ENCODE results near the gene PALB2. TPM values are rescaled to one million over a fixed set of nuclear protein-coding genes. Genes with fewer than 3 reads are reported as not detected.
A peak's percentile ranks its signal among the peaks of the same experiment; 100 is the strongest.

Gene PALB2
- total and polyA plus RNA-seq, 10 of the 15 experiments (the other 5 are each of a cell fraction or from before 2014, with no cell fraction given), result 9.2 to 24.6 (median 17.6) TPM

DNA sequence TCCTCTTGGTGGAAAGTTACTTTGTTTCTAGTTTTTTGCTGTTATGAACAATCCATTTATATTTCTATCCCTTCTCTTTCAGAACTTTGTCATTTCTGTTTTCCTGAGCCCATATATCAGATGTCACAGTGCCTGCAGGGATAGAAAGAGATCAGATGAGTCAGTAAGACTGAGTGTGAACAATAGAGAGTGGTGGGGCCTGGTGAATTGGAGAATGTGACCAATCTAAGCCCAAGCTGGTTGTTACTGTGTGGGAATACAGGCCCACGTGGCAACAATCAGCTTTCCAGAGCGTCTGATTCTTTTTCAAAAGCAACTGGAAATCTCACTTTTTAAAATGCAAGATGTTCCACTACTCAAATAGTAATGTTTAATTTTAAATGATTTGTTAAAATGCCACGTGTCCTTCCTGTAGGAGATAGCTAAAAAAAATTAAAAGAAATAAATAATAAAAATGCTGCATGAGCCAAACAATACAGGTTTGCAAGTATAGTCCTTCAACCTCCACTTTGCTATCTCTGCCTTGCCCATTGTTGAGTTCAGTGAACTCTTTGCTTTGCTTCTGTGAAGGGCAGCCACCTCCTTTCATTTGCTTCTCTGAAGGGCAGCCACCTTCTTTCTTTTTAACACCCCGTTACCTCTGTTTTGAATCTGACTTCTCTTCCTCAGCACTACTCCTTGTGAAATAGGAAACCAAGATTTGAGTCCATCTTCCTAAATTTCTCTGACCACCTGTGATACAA lies 9.7 kb upstream of the PALB2 start:
- WGBS (ENCODE audit: insufficient coverage, insufficient replicate concordance, low lambda C conversion rate, missing lambda C conversion rate), result 71% methylated on average over 4 of the region's 4 CpGs
- RAD21 ChIA-PET (ENCODE audit: unreplicated experiment), result interaction anchor here (0.7 to 2.4 kb wide), 4 partner anchors 10 to 28 kb away, joined by 3 to 6 read pairs (median 4); partner anchors contain the start of genes PALB2 and PLK1

DNA sequence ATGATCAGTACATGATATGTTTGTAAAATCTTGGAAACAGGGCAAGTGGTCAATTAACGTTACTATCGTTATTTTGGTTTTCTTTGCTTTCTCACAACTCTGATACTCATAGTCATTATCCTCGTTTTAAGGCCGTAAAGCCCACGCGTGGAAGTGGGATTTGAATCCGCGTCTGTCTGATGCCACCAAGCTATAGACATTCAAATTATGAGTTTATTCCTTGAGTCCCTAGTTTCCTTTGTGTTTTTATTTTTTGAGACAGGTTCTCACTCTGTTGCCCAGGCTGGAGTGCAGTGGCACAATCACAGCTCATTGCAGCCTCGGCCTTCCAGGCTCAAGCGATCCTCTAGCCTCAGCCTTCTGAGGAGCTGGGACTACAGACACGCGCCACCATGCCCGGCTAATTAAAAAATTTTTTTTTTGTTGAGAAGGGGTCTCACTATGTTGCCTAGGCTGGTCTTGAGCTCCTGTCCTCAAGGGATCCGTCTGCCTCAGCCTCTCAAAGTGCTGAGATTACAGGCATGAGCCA lies 1.2 kb upstream of the PALB2 start:
- no peak for TF ChIP-seq JUNB (IDR thresholded peaks at IDR 0.05)
- TF ChIP-seq, protein P1, sequence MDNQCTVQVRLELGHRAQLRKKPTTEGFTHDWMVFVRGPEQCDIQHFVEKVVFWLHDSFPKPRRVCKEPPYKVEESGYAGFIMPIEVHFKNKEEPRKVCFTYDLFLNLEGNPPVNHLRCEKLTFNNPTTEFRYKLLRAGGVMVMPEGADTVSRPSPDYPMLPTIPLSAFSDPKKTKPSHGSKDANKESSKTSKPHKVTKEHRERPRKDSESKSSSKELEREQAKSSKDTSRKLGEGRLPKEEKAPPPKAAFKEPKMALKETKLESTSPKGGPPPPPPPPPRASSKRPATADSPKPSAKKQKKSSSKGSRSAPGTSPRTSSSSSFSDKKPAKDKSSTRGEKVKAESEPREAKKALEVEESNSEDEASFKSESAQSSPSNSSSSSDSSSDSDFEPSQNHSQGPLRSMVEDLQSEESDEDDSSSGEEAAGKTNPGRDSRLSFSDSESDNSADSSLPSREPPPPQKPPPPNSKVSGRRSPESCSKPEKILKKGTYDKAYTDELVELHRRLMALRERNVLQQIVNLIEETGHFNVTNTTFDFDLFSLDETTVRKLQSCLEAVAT (IDR thresholded peaks at IDR 0.05), result peak; percentile 86
- in situ Hi-C loops (cut with MboI), result no loop called here
- intact Hi-C loops (cut with micrococcal nuclease; ENCODE audit: unreplicated experiment), result loop anchor here (5.0 to 10.0 kb wide), 2 partner anchors 35 to 892 kb away; partner anchors contain the start of genes PLK1 and RBBP6
- Histone ChIP-seq H3K27ac (ENCODE audit: control insufficient read depth, insufficient read depth) (peak overlapping the region; percentile 84; the same call in 1 of the 2 replicates), H3K4me1 (ENCODE audit: control insufficient read depth, insufficient read depth, low read length) (peaks cover 3% of the 10 kb centered on the region; the same call in 1 of the 2 replicates), H4K20me1 (ENCODE audit: control insufficient read depth, insufficient read depth) (no peaks in the 10 kb centered on the region), H3K4me3 (peak overlapping the region; percentile 92), H3K79me2 (ENCODE audit: control insufficient read depth, insufficient read depth, low read length) (peaks cover 52% of the 10 kb centered on the region), H2AFZ (ENCODE audit: control insufficient read depth, low read depth, low read length) (no peak overlapping the region), H3K27me3 (replicated peaks in 1 of 2; ENCODE audit: control insufficient read depth in 2 of 2, insufficient read depth in 2 of 2, low read length in 1 of 2) (no peaks in the 10 kb centered on the region), H3K36me3 (ENCODE audit: control insufficient read depth in 2 of 2, insufficient read depth in 2 of 2, low read length in 1 of 2) (peaks cover 0 to 19% of the 10 kb centered on the region in 2 experiments; a peak in 2 of 4 replicates), H3K9me3 (replicated peaks; ENCODE audit: control insufficient read depth, insufficient read depth, low read length) (no peaks in the 10 kb centered on the region), H3K9ac (ENCODE audit: control insufficient read depth, insufficient read depth, low read length) (peak overlapping the region; percentile 88), H3K4me2 (ENCODE audit: control insufficient read depth, insufficient read depth) (peak overlapping the region; percentile 92)
- SMC1A ChIA-PET (ENCODE audit: uncharacterized antibody, unreplicated experiment), result interaction anchor here (1.0 to 1.6 kb wide), 5 partner anchors 9 to 555 kb away, joined by 3 to 6 read pairs (median 3); partner anchors contain the start of gene PLK1
- RAD21 ChIA-PET (ENCODE audit: unreplicated experiment), result interaction anchor here (1.4 to 1.7 kb wide), 2 partner anchors 27 to 36 kb away, joined by 4 to 5 read pairs; partner anchors contain the start of gene PLK1
- no peak for ATAC-seq
- DNase-seq (ENCODE audit: low read depth, low spot score), result no peak
- 55% methylated on average over 14 of the region's 14 CpGs for WGBS (ENCODE audit: insufficient coverage, insufficient replicate concordance, low lambda C conversion rate, missing lambda C conversion rate)
- no TSS peak for BruUV-seq (replicated peaks)
- CTCF ChIA-PET, result interaction anchor here (0.8 to 1.5 kb wide), 5 partner anchors 21 to 373 kb away, joined by 3 to 5 read pairs (median 3); partner anchors contain the start of gene NDUFAB1
- POLR2A ChIA-PET, result interaction anchor here (0.7 to 1.3 kb wide), 4 partner anchors 9 to 33 kb away, joined by 3 to 4 read pairs (median 4); no protein-coding TSS in a partner anchor
- no peak for FAIRE-seq

More for the DNA sequence above, 9.7 kb upstream of the PALB2 start:
- Histone ChIP-seq H3K9ac (ENCODE audit: control insufficient read depth, insufficient read depth, low read length) (peak overlapping the region; percentile 35; the same call in 1 of the 2 replicates), H3K4me3 (peak overlapping the region; percentile 40; the same call in 1 of the 2 replicates), H3K36me3 (ENCODE audit: control insufficient read depth in 2 of 2, insufficient read depth in 2 of 2, low read length in 1 of 2) (peaks cover 0 to 15% of the 10 kb centered on the region in 2 experiments; a peak in 3 of 4 replicates), H3K27ac (ENCODE audit: control insufficient read depth, insufficient read depth) (peak overlapping the region; percentile 81), H3K27me3 (replicated peaks in 1 of 2; ENCODE audit: control insufficient read depth in 2 of 2, insufficient read depth in 2 of 2, low read length in 1 of 2) (no peaks in the 10 kb centered on the region), H3K79me2 (ENCODE audit: control insufficient read depth, insufficient read depth, low read length) (peaks cover 50% of the 10 kb centered on the region), H3K4me1 (ENCODE audit: control insufficient read depth, insufficient read depth, low read length) (peaks cover 17% of the 10 kb centered on the region; the same call in 1 of the 2 replicates), H3K4me2 (ENCODE audit: control insufficient read depth, insufficient read depth) (peak overlapping the region; percentile 78), H4K20me1 (ENCODE audit: control insufficient read depth, insufficient read depth) (no peaks in the 10 kb centered on the region), H2AFZ (ENCODE audit: control insufficient read depth, low read depth, low read length) (no peak overlapping the region), H3K9me3 (replicated peaks; ENCODE audit: control insufficient read depth, insufficient read depth, low read length) (no peaks in the 10 kb centered on the region)
- ChIA-PET POLR2A (interaction anchor here (0.8 to 1.0 kb wide), 2 partner anchors 8 to 19 kb away, joined by 3 read pairs; no protein-coding TSS in a partner anchor), CTCF (interaction anchor here (1.0 to 2.2 kb wide), 5 partner anchors 12 to 854 kb away, joined by 3 to 5 read pairs (median 3); no protein-coding TSS in a partner anchor), SMC1A (ENCODE audit: uncharacterized antibody, unreplicated experiment) (interaction anchor here (0.6 to 1.2 kb wide), 3 partner anchors 8 to 147 kb away, joined by 3 to 6 read pairs (median 3); no protein-coding TSS in a partner anchor)
- no peak for FAIRE-seq
- intact Hi-C loops (cut with micrococcal nuclease; ENCODE audit: unreplicated experiment) (no loop called here), in situ Hi-C loops (cut with MboI) (no loop called here)
- peak; percentile 72 for ATAC-seq
- BruUV-seq (replicated peaks), result TSS peak; percentile 1
- no peak for DNase-seq (ENCODE audit: low read depth, low spot score)
- TF ChIP-seq MYB (IDR thresholded peaks at IDR 0.05; ENCODE audit: borderline replicate concordance, low read depth, low read length), result no peak
- no peak for TF ChIP-seq RAD51 (IDR thresholded peaks at IDR 0.05)
